Osteoblast (primary cell): ENCODE data around the gene MED16. TPM values are rescaled to one million over a fixed set of nuclear protein-coding genes. Genes with fewer than 3 reads are reported as not detected.

ENCODE experiments used
- DNase-seq: peaks from one replicate; pipeline ENCODE4 v3.0.0; 2011; ENCODE audit warnings: low spot score, mixed read lengths; ENCODE audit not compliant: insufficient read length; ENCODE audit errors: missing footprints
- H2AFZ ChIP-seq: 2 replicates; pipeline ENCODE4 v1.6.0; 2011; ENCODE audit warnings: mild to moderate bottlenecking, low read length
- H3K27ac ChIP-seq: 2 replicates; pipeline ENCODE4 v1.5.1; 2011; ENCODE audit warnings: mild to moderate bottlenecking, low read depth, low read length, moderate library complexity
- H3K27me3 ChIP-seq: 2 replicates; pipeline ENCODE4 v1.6.0; 2012; ENCODE audit warnings: mild to moderate bottlenecking, control low read depth, inconsistent platforms, low read length, moderate library complexity; ENCODE audit not compliant: insufficient read depth
- H3K36me3 ChIP-seq: 2 replicates; pipeline ENCODE4 v1.5.1; 2011; ENCODE audit warnings: mild to moderate bottlenecking, low read length, control low read depth, moderate library complexity; ENCODE audit not compliant: insufficient read depth
- H3K4me1 ChIP-seq: 2 replicates; pipeline ENCODE4 v1.5.1; 2011; ENCODE audit warnings: mild to moderate bottlenecking, low read length, control low read depth, moderate library complexity; ENCODE audit not compliant: insufficient read depth
- H3K4me2 ChIP-seq: 2 replicates; pipeline ENCODE4 v1.6.0; 2011; ENCODE audit warnings: mild to moderate bottlenecking, low read length; ENCODE audit not compliant: insufficient read depth
- H3K4me3 ChIP-seq: fragments of 200-600 bp; sonication (generic); 3 replicates; pipeline ENCODE4 v1.5.1; 2012; ENCODE audit warnings: mild to moderate bottlenecking, low read length, inconsistent platforms; ENCODE audit not compliant: insufficient read depth
- H3K79me2 ChIP-seq: 2 replicates; pipeline ENCODE4 v1.6.0; 2012; ENCODE audit warnings: mild to moderate bottlenecking, low read length, control low read depth, inconsistent platforms; ENCODE audit not compliant: insufficient read depth
- H3K9me3 ChIP-seq: 2 replicates; pipeline ENCODE4 v1.5.1; 2011; ENCODE audit warnings: low read depth, low read length, control low read depth
- H4K20me1 ChIP-seq: 2 replicates; pipeline ENCODE4 v1.6.0; 2012; ENCODE audit warnings: mild to moderate bottlenecking, low read length, control low read depth; ENCODE audit not compliant: insufficient read depth
- total RNA-seq: library from RNA; depleted of rRNA; stranded (reverse); fragments of >200 nt; gene quantifications from 2 replicates; pipeline ENCODE4 v1.2.3, GENCODE V29; 2012
- TF ChIP-seq, protein P1 (sequence below): IDR thresholded peaks from 2 replicates; pipeline ENCODE4 v1.5.1; 2011; ENCODE audit warnings: mild to moderate bottlenecking, low read depth, low read length, moderate library complexity; ENCODE audit errors: extremely low read depth

The MED16 gene
- total RNA-seq, 1 donor, result 20.6 TPM

- Histone ChIP-seq H2AFZ (no peak overlapping the region), H3K4me1 (no peaks in the 10 kb centered on the region), H3K27me3 (no peaks in the 10 kb centered on the region), H4K20me1 (peaks cover 3% of the 10 kb centered on the region), H3K79me2 (no peaks in the 10 kb centered on the region), H3K27ac (no peak overlapping the region), H3K4me3 (no peak overlapping the region), H3K4me2 (no peak overlapping the region), H3K36me3 (peaks cover 17% of the 10 kb centered on the region), H3K9me3 (no peaks in the 10 kb centered on the region)
- TF ChIP-seq, protein P1, sequence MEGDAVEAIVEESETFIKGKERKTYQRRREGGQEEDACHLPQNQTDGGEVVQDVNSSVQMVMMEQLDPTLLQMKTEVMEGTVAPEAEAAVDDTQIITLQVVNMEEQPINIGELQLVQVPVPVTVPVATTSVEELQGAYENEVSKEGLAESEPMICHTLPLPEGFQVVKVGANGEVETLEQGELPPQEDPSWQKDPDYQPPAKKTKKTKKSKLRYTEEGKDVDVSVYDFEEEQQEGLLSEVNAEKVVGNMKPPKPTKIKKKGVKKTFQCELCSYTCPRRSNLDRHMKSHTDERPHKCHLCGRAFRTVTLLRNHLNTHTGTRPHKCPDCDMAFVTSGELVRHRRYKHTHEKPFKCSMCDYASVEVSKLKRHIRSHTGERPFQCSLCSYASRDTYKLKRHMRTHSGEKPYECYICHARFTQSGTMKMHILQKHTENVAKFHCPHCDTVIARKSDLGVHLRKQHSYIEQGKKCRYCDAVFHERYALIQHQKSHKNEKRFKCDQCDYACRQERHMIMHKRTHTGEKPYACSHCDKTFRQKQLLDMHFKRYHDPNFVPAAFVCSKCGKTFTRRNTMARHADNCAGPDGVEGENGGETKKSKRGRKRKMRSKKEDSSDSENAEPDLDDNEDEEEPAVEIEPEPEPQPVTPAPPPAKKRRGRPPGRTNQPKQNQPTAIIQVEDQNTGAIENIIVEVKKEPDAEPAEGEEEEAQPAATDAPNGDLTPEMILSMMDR, result no peak
- no peak for DNase-seq
Measured at GRCh38 chr19:876780-877314, 16.1 kb downstream of the MED16 start.

GRCh38 chr19:876089-876488 is 16.9 kb downstream of the MED16 start:
- DNase-seq, result peak; percentile 81
- H3K9me3 ChIP-seq, result no peaks in the 10 kb centered on the region
- no peaks in the 10 kb centered on the region for H3K27me3 ChIP-seq
- TF ChIP-seq, protein P1, result no peak
- no peak overlapping the region for H2AFZ ChIP-seq
- H3K36me3 ChIP-seq, result peaks cover 9% of the 10 kb centered on the region
- peaks cover 3% of the 10 kb centered on the region for H4K20me1 ChIP-seq
- H3K4me3 ChIP-seq, result no peak overlapping the region
- H3K27ac ChIP-seq, result no peak overlapping the region
- H3K4me2 ChIP-seq, result no peak overlapping the region
- no peaks in the 10 kb centered on the region for H3K79me2 ChIP-seq
- no peaks in the 10 kb centered on the region for H3K4me1 ChIP-seq

GRCh38 chr19:875265-875879 is 17.6 kb downstream of the MED16 start:
- no peaks in the 10 kb centered on the region for H3K4me1 ChIP-seq
- TF ChIP-seq, protein P1, result no peak

DNA sequence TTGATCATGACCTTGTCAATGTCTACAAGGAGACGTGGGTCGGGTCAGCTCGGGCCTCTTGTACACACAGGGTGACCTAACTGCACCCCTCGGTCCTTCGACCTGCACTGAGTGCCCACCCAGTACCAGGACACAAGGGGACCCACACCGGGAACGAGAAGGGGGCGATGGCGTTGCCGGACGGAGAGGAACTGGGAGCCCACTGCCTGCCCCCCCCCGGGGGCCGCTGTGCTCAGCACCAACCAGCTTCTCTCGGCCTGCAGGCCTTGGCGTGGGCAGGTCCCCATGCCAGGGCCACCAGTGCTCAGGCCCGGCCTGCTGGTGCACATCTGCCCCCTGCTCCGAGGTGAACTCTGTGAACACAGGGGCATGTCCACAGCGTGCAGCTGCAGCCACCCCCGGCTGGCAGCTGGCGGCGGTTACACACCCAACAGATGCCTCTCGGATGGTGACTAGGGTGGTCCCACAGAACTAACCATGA is 19.4 kb downstream of the MED16 start:
- H3K4me1 ChIP-seq, result peaks cover 16% of the 10 kb centered on the region
- H3K4me2 ChIP-seq, result no peak overlapping the region
- TF ChIP-seq, protein P1, result no peak
- DNase-seq, result no peak
- H2AFZ ChIP-seq, result no peak overlapping the region
- peaks cover 9% of the 10 kb centered on the region for H3K36me3 ChIP-seq
- no peaks in the 10 kb centered on the region for H3K27me3 ChIP-seq
- no peak overlapping the region for H3K4me3 ChIP-seq
- H3K9me3 ChIP-seq, result no peaks in the 10 kb centered on the region
- H4K20me1 ChIP-seq, result peaks cover 11% of the 10 kb centered on the region
- no peaks in the 10 kb centered on the region for H3K79me2 ChIP-seq
- no peak overlapping the region for H3K27ac ChIP-seq

More at GRCh38 chr19:875265-875879, 17.6 kb downstream of the MED16 start:
- H2AFZ ChIP-seq, result no peak overlapping the region
- peaks cover 6% of the 10 kb centered on the region for H3K36me3 ChIP-seq
- H3K4me3 ChIP-seq, result no peak overlapping the region
- H3K9me3 ChIP-seq, result no peaks in the 10 kb centered on the region
- no peak overlapping the region for H3K4me2 ChIP-seq
- peaks cover 3% of the 10 kb centered on the region for H4K20me1 ChIP-seq
- DNase-seq, result peak; percentile 87
- H3K79me2 ChIP-seq, result no peaks in the 10 kb centered on the region
- no peaks in the 10 kb centered on the region for H3K27me3 ChIP-seq
- no peak overlapping the region for H3K27ac ChIP-seq
